Spleen (tissue), 11 donors: ENCODE measurements around the gene FBXW7. TPM values are rescaled to one million over a fixed set of nuclear protein-coding genes. Genes with fewer than 3 reads are reported as not detected.
A peak's percentile ranks its signal among the peaks of the same experiment; 100 is the strongest.

ENCODE experiments used
- DNase-seq: peaks from one replicate; pipeline ENCODE4 v3.0.0-alpha.2; 2020
- H3K27ac ChIP-seq, 8 donors: fragments of 200-600 bp; sonication (generic) in 7 of 8; 1 replicate in 4 of 8; 2 replicates in 4 of 8; pipeline versions ENCODE4 v1.5.0 to v1.8.0; 2016 to 2021; ENCODE audit warnings: inconsistent platforms in 4 of 8, mild to moderate bottlenecking in 4 of 8, moderate library complexity in 1 of 8
- H3K27me3 ChIP-seq, 7 donors: fragments of 200-600 bp; sonication (generic) in 6 of 7; replicated peaks in 1 of 7; 1 replicate in 4 of 7; 2 replicates in 3 of 7; pipeline versions ENCODE4 v1.5.0 to v1.8.0; 2016 to 2021; ENCODE audit warnings: inconsistent platforms in 3 of 7, mild to moderate bottlenecking in 1 of 7
- H3K36me3 ChIP-seq, 6 donors: fragments of 200-600 bp; sonication (generic) in 5 of 6; 1 replicate in 4 of 6; 2 replicates in 2 of 6; pipeline versions ENCODE4 v1.5.0 to v1.8.0; 2016 to 2021; ENCODE audit warnings: inconsistent platforms in 2 of 6
- H3K4me1 ChIP-seq, 6 donors: fragments of 200-600 bp; sonication (generic) in 5 of 6; 1 replicate in 3 of 6; 2 replicates in 3 of 6; pipeline versions ENCODE4 v1.5.0 to v1.8.0; 2016 to 2021; ENCODE audit warnings: inconsistent platforms in 3 of 6
- H3K4me3 ChIP-seq, 8 donors: fragments of 200-600 bp; sonication (generic) in 7 of 8; 1 replicate in 4 of 8; 2 replicates in 4 of 8; pipeline versions ENCODE4 v1.5.0 to v1.8.0; 2016 to 2021; ENCODE audit warnings: inconsistent platforms in 4 of 8, mild to moderate bottlenecking in 4 of 8, moderate library complexity in 2 of 8
- H3K9me3 ChIP-seq, 8 donors: fragments of 200-600 bp; sonication (generic) in 7 of 8; 1 replicate in 4 of 8; 2 replicates in 4 of 8; pipeline versions ENCODE4 v1.5.0 to v1.8.0; 2016 to 2021; ENCODE audit warnings: inconsistent platforms in 4 of 8
- CTCF ChIP-seq, 11 experiments: fragments of 200-600 bp in 7 of 11; fragments of 450-650 bp in 4 of 11; sonication (generic) in 4 of 11; IDR thresholded peaks in 8 of 11; conservative IDR thresholded peaks in 3 of 11; 1 replicate in 7 of 11; 2 replicates in 4 of 11; pipeline versions ENCODE4 v1.4.0 to v1.8.0; 2016 to 2021; ENCODE audit warnings: antibody characterized with exemption in 11 of 11, inconsistent platforms in 4 of 11, mild to moderate bottlenecking in 1 of 11
- POLR2A ChIP-seq, 3 donors: fragments of 450-650 bp; IDR thresholded peaks; one replicate each; pipeline ENCODE4 v1.5.1; 2017; ENCODE audit warnings: antibody characterized with exemption in 3 of 3, mild to moderate bottlenecking in 1 of 3
- POLR2AphosphoS5 ChIP-seq, 3 donors: sonication (generic); formaldehyde crosslinking; IDR thresholded peaks; one replicate each; pipeline ENCODE4 v1.5.1; 2017; ENCODE audit warnings: antibody characterized with exemption in 3 of 3
- WGBS, 5 donors: extraction: QIAGEN DNeasy Blood & Tissue Kit in 3 of 5; methylation state at CpG; one replicate each; pipeline versions ENCODE4 v1.1.5 to v1.1.7; 2013 to 2018; 5-methylcytosine and 5-hydroxymethylcytosine counted together
- intact Hi-C: fragments of 100-400 bp; cut with DNase I; formaldehyde crosslinking; loops from one replicate; pipeline ENCODE4 v1.15.0; 2023; ENCODE audit warnings: low total_unique reads
- polyA plus RNA-seq, 3 donors: library from polyadenylated mRNA; stranded (reverse); fragments of 200-250 nt; gene quantifications; one replicate each; pipeline ENCODE4 v1.2.1, GENCODE V29; 2013
- total RNA-seq, 7 donors: library from RNA; depleted of rRNA in 3 of 7; stranded (reverse); fragments of >200 nt in 3 of 7; fragmentation: NEBNext Ultra II Directional in 4 of 7; extraction: Animal tissue kit (Norgen Biotek cat#: 25700) in 4 of 7; gene quantifications; one replicate each; pipeline versions ENCODE4 v1.1.0 to v1.2.1, GENCODE V29; 2016 to 2021
- donor health status: healthy with polysubstance abuse.
- donor health status: DM: no; HTN: no; CAD: no; lungs with moderate emphysema.
- donor health status: DM: no; HTN: no; CAD: no.
- donor health status: Bipolar disorder and iron deficiency.
- donor health status: healthy.
- donor health status: DM: no; HTN: no; CAD: no.
- donor health status: DM: yes; HTN: yes; CAD: no.

FBXW7 gene
- total and polyA plus RNA-seq, 10 donors: 11.5 to 140 (median 79.9) TPM

GRCh38 chr4:152458801-152459302, 77.0 kb downstream of the FBXW7 start:
- Histone ChIP-seq H3K4me3 (no peak overlapping the region), H3K27me3 (no peaks in the 10 kb centered on the region), H3K36me3 (no peaks in the 10 kb centered on the region), H3K4me1 (peaks cover 35 to 88% (median 59%) of the 10 kb centered on the region in 6 donors), H3K27ac (peak overlapping the region in 6 of 8 donors; percentile 1 to 76 (median 60)), H3K9me3 (no peaks in the 10 kb centered on the region)
- intact Hi-C loops: no loop called here
- no peak for TF ChIP-seq CTCF (IDR thresholded peaks at IDR 0.05 in 8 of 11, conservative IDR thresholded peaks at IDR 0.05 in 3 of 11)
- no peak for TF ChIP-seq POLR2A (IDR thresholded peaks at IDR 0.05)
- no peak for TF ChIP-seq POLR2AphosphoS5 (IDR thresholded peaks at IDR 0.05)
- 32 to 66% (median 42%) methylated on average over 1 of the region's 1 CpG for WGBS, 5 donors
- no peak for DNase-seq

GRCh38 chr4:152456609-152457008, 79.3 kb downstream of the FBXW7 start:
- DNase-seq: no peak
- TF ChIP-seq POLR2AphosphoS5 (IDR thresholded peaks at IDR 0.05): no peak
- no peak for TF ChIP-seq POLR2A (IDR thresholded peaks at IDR 0.05)
- no peak for TF ChIP-seq CTCF (IDR thresholded peaks at IDR 0.05 in 8 of 11, conservative IDR thresholded peaks at IDR 0.05 in 3 of 11)
- no peaks in the 10 kb centered on the region for H3K36me3 ChIP-seq
- intact Hi-C loops: no loop called here
- no peaks in the 10 kb centered on the region for H3K9me3 ChIP-seq
- WGBS, 5 donors: 94 to 99% (median 96%) methylated on average over 2 of the region's 2 CpGs
- H3K4me1 ChIP-seq: peaks cover 27 to 70% (median 41%) of the 10 kb centered on the region in 6 donors
- H3K27ac ChIP-seq: no peak overlapping the region
- H3K4me3 ChIP-seq: no peak overlapping the region
- no peaks in the 10 kb centered on the region for H3K27me3 ChIP-seq

DNA sequence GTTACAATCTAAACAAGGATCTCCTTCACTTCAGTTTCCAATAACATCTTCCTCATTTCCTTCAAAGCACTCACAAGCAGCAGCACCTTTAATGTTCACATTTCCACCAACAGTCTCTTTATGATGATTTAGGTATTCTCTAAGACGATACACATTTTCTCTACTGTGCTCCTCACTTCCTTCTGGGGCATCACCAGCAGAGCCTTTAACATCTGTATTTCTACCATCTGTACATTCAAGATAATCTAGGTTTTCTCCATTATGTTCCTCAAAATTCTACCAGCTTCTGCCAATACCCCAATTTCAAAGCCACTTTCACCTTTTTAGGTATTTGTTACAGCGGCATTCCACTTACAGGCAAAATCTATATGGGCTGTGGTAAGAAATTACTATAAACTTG, 80.6 kb downstream of the FBXW7 start:
- WGBS, 5 donors: 63 to 85% (median 78%) methylated on average over 2 of the region's 2 CpGs
- TF ChIP-seq POLR2AphosphoS5 (IDR thresholded peaks at IDR 0.05) (no peak), CTCF (IDR thresholded peaks at IDR 0.05 in 8 of 11, conservative IDR thresholded peaks at IDR 0.05 in 3 of 11) (no peak), POLR2A (IDR thresholded peaks at IDR 0.05) (no peak)
- DNase-seq: no peak
- intact Hi-C loops: no loop called here
- H3K4me3 ChIP-seq: no peak overlapping the region
- H3K27me3 ChIP-seq: no peaks in the 10 kb centered on the region
- no peaks in the 10 kb centered on the region for H3K9me3 ChIP-seq
- H3K4me1 ChIP-seq: peaks cover 20 to 70% (median 33%) of the 10 kb centered on the region in 6 donors
- no peak overlapping the region for H3K27ac ChIP-seq
- no peaks in the 10 kb centered on the region for H3K36me3 ChIP-seq

DNA sequence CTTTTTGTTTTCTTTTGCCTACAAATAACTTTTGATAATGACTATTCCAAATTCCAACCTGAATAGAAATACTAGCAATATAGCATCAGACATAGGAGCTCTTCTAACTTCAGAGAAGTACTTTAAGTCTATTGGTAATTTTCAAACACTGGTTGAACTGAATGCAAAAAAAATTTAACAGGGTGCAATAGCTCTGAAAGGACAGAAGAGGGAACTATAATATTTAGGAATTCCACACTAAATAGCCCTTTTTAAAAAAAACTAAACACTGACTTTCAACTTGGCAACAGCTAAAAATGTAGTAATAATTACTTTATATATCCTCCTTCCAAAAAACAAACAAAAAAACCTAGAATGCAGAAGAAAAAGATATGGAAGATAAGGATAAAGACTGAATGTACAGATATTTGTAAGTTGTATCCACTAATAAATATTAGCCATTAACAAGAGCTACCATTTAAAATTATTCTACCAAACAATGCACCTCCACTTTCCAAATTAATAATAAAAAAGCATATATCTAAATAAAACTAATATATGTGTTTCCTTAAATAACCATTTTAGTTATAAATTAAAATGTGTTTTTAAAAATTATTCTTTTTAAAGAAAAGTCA, 81.4 kb downstream of the FBXW7 start:
- H3K27me3 ChIP-seq: no peaks in the 10 kb centered on the region
- no peaks in the 10 kb centered on the region for H3K36me3 ChIP-seq
- H3K9me3 ChIP-seq: no peaks in the 10 kb centered on the region
- no peak overlapping the region for H3K4me3 ChIP-seq
- no peak for DNase-seq
- H3K27ac ChIP-seq: no peak overlapping the region
- peaks cover 18 to 64% (median 27%) of the 10 kb centered on the region in 6 donors for H3K4me1 ChIP-seq
- intact Hi-C loops: no loop called here
- TF ChIP-seq CTCF (IDR thresholded peaks at IDR 0.05 in 8 of 11, conservative IDR thresholded peaks at IDR 0.05 in 3 of 11) (peak in 10 of 11 experiments; percentile 15 to 64 (median 56)), POLR2A (IDR thresholded peaks at IDR 0.05) (no peak), POLR2AphosphoS5 (IDR thresholded peaks at IDR 0.05) (no peak)
